HG03520 (cell line): ENCODE measurements around the gene CCAR1.
"Not testable (repeated sequence)": the region's sequence is repeated elsewhere in the genome, so short reads cannot be mapped to it uniquely, and the experiment has no call there.

Experiments
- ATAC-seq: cut with Tn5 transposase; IDR thresholded peaks from one replicate; pipeline ENCODE4 v1.9.1; 2021; ENCODE audit warnings: mild to moderate bottlenecking, moderate library complexity; ENCODE audit not compliant: unreplicated experiment

CCAR1 gene

GRCh38 chr10:68720793-68721672 lies at the start of gene CCAR1:
CCAR1 (plus strand) TSS chr10:68721239; CDS start chr10:68722505, 1,266 bp downstream.
- peak; percentile 98 for ATAC-seq

GRCh38 chr10:68684413-68684812 lies 36.6 kb upstream of the CCAR1 start:
- no peak for ATAC-seq

DNA sequence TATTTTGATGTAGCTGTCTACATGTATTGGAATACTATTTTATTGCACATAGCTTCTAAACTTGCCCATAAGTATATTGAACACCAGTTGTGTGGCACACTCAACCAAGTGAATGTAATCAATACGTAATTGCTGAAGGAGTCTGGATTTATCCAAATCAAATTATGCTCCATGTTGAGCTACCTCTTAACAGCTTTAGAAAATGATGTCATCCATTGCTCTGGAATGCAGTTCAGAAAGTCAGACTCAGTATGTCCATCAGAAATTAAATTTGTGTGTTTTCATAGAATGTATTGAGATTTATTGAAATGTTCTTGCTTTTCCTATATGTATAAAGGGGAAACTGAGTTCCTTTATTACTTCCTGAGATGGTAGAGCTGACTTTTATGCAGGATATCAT lies 25.0 kb upstream of the CCAR1 start:
- no peak for ATAC-seq

DNA sequence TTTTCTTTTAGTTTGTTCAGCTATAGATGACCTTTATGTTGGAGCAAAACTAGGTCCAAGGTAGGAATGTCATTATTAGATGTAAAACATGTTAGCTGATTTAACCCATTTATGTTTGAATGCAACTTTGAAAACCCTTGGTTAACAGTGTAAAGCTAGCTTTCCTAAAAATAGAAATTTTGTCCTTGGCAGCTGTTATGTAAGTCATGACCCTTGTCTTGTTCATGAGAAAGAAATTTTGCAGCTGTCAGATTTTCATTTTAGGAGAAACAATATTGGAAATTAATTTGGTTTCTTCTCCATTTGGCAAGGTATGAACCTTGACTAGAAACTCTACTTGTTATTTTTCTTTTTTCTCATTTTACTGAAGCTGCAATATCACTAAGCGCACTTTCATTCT lies 23.9 kb upstream of the CCAR1 start:
- no peak for ATAC-seq

- ATAC-seq = no peak
Measured at GRCh38 chr10:68700197-68700596, 20.8 kb upstream of the CCAR1 start.

DNA sequence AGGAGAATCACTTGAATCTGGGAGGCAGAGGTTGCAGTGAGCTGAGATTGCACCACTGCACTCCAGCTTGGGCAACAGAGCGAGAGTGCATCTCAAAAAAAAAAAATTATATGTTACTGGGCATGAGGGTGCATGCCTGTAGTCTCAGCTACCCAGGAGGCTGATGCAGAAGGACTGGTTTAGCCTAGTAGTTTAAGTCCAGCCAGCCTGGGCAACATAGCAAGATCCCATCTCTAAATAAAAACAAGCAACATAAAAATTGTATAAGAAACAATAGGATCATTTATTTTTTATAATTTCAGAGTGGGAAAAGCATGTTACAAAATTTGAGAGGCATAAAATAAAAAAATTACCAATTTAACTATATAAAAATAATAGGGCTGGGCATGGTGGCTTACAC lies 15.5 kb upstream of the CCAR1 start:
- no peak for ATAC-seq

DNA sequence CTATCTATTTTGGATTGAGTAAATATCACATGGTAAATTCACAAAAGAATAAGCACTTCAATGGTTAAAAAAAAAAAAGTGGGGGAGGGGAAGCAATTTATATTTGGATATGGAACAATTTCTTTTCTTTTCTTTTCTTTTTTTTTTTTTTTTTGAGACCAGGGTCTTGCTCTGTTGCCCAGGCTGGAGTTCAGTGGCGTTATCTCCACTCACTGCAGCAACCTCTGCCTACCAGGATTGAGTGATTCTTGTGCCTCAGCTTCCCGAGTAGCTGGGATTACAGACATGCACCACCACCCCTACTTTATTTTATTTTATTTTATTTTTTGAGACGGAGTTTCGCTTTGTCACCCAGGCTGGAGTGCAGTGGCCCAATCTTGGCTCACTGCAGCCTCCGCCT lies 12.1 kb upstream of the CCAR1 start:
- not testable (repeated sequence) for ATAC-seq

DNA sequence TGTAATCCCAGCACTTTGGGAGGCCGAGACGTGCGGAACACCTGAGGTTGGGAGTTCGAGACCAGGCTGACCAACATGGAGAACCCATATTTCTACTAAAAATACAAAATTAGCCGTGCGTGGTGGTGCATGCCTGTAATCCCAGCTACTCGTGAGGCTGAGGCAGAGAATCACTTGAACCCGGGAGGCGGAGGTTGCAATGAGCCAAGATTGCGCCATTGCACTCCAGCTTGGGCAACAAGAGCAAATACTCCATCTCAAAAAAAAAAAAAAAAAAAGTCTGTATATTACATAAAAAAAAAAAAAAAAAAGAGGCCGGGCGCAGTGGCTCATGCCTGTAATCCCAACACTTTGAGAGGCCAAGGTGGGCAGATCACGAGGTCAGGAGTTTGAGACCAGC lies 8.0 kb upstream of the CCAR1 start:
- not testable (repeated sequence) for ATAC-seq

- ATAC-seq = no peak
Measured at GRCh38 chr10:68717435-68717834, 3.6 kb upstream of the CCAR1 start.

DNA sequence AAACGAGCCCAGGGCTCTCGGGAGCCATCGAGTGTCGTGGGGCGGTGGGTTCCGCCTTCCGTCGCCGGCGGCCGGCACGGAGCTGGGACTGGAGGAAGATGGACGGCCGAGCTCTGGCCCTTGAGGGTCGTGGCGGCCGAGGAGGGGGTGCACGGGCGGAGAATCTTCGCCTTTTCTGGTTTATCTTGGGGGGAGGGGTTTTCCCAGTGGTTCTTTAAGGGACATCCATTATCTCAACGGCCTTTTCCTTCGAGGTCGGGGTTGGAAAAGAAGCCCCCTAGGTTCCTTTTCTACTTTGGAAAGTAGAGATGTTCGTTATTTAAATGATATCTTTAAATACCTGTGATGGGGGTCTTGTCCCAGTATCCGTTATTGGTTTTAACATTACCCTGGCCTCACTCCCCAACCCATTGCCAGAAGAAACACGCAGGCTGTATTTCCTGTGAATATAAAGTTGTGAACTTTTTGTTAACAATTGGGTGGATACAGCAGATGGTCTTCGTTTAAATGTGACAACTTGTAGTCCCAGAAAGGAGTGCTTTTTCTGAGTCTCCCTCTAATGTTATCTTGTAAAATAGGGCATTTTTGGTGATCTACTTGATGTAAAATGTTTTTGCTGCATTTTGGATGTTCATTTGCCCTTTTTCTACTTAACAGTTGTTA lies 765 bp downstream of the CCAR1 start:
- ATAC-seq = no peak

GRCh38 chr10:68725016-68725415 lies 4.0 kb downstream of the CCAR1 start:
- no peak for ATAC-seq

DNA sequence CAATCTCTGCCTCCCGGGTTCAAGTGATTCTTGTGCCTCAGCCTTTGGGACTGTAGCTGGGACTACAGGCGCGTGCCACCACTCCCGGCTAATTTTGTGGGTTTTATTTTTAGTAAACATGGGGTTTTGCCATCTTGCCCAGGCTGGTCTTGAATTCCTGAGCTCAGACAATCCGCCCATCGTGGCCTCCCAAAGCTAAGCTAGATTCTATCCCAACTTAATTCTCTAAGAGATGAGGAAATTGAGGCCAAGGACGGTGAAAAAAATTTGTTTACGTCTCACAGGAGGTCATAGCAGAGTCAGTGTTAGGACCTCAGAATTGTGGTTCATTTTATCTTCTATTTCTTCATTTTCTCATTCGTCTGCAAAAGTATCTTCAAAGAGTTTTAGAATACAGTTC lies 6.1 kb downstream of the CCAR1 start:
- no peak for ATAC-seq

GRCh38 chr10:68732651-68733050 lies 11.6 kb downstream of the CCAR1 start:
- no peak for ATAC-seq

- ATAC-seq = no peak
Measured at GRCh38 chr10:68734349-68734748, 13.3 kb downstream of the CCAR1 start.

- no peak for ATAC-seq
Measured at GRCh38 chr10:68735119-68735518, 14.1 kb downstream of the CCAR1 start.

DNA sequence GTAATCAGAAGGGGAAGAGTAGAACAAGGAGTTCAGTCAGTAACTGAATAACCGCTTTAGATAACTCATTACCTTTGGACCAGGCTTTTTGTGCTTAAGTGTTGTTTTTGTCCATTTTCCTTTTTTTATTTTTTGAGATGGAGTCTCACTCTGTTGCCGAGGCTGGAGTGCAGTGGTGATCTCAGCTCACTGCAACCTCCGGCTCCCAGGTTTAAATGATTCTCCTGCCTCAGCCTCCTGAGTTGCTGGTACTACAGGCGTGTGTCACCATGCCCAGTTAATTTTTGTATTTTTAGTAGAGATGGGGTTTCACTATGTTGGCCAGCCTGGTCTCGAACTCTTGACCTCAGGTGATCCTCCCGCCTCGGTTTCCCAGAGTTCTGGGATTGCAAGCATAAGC lies 14.7 kb downstream of the CCAR1 start:
- ATAC-seq = not testable (repeated sequence)

DNA sequence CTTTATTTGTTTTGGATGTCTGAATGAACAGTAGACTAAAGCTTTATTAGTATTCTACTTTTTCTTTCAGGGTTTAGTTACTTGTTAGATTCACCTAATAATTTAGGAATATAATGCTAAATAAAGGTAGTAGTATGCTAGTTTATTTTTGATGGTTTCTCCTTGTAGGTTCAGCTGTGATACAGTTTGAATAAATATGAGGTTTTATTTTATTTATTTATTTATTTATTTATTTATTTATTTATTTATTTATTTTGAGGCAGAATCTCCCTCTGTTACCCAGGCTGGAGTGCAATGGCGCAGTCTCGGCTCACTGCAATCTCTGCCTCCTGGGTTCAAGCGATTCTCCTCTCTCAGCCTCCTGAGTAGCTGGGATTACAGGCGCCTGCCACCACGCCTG lies 19.6 kb downstream of the CCAR1 start:
- not testable (repeated sequence) for ATAC-seq

- ATAC-seq = no peak
Measured at GRCh38 chr10:68742397-68742796, 21.4 kb downstream of the CCAR1 start.

DNA sequence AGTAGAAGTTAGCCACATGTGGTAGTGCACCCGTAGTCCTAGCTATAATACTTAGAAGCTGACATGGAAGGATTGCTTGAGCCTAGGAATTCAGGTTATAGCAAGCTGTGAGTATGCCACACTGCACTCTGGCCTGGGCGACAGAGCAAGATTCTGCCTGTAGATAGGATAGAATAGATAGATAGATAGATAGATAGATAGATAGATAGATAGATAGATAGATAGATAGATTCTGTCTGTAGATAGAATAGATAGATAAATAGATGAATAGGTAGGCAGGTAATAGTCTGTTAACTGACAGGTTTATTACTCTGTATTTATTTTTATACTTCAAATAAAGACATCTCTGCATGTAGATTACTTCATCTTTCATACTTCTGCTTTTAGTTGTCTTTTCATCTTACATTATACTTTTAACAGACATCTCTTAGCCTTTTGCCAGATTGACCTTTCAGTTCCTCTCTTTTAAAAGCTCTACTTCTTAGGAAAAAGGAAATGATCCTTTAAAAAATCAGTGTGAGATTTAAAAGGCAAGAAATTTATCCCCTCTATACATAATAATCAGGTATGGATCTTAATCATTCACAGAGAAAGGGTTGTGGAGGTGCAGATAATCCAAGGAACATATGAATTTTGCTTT lies 31.8 kb downstream of the CCAR1 start:
- no peak for ATAC-seq

GRCh38 chr10:68756246-68756645 lies 35.2 kb downstream of the CCAR1 start:
- no peak for ATAC-seq

GRCh38 chr10:68756766-68757165 lies 35.7 kb downstream of the CCAR1 start:
- no peak for ATAC-seq
